ENCODE measurements around the gene PRKN. TPM values are rescaled to one million over a fixed set of nuclear protein-coding genes. Genes with fewer than 3 reads are reported as not detected.

The PRKN gene
- total RNA-seq, 1 experiment from 2014 or later, result 0.34 TPM

- no peak overlapping the region for H3K4me3 Mint-ChIP-seq (ENCODE audit: unreplicated experiment)
- no peaks in the 10 kb centered on the region for H3K36me3 Mint-ChIP-seq (ENCODE audit: insufficient read depth, unreplicated experiment)
- no peak for TF ChIP-seq CTCF (IDR thresholded peaks at IDR 0.05; ENCODE audit: insufficient read depth in 1 of 2, low read depth in 1 of 2, low read length in 1 of 2, severe bottlenecking in 1 of 2, unreplicated experiment in 1 of 2)
- no peaks in the 10 kb centered on the region for H3K9me3 Mint-ChIP-seq (ENCODE audit: unreplicated experiment)
- H3K27me3 Mint-ChIP-seq (ENCODE audit: insufficient read depth, unreplicated experiment), result no peaks in the 10 kb centered on the region
- Histone ChIP-seq H3K4me3 (ENCODE audit: low read depth, low read length) (no peak overlapping the region), H3K36me3 (ENCODE audit: control insufficient read depth, insufficient read depth, low read length) (no peaks in the 10 kb centered on the region), H3K27me3 (replicated peaks; ENCODE audit: control insufficient read depth, insufficient read depth, low read length) (no peaks in the 10 kb centered on the region), H3K9me3 (no peaks in the 10 kb centered on the region), H3K4me1 (no peaks in the 10 kb centered on the region)
- intact Hi-C loops (cut with micrococcal nuclease; ENCODE audit: unreplicated experiment), result no loop called here
- ChIA-PET POLR2A (no interaction called here), CTCF (no interaction called here)
- no peaks in the 10 kb centered on the region for H3K4me1 Mint-ChIP-seq (ENCODE audit: low read depth, unreplicated experiment)
- DNase-seq, result no peak
- H3K27ac Mint-ChIP-seq (ENCODE audit: unreplicated experiment), result no peak overlapping the region
- no TSS peak for BruUV-seq (replicated peaks)
Observed at GRCh38 chr6:162244031-162244430, 483.5 kb downstream of the PRKN start.

- no peak overlapping the region for H3K4me3 ChIP-seq (ENCODE audit: low read depth, low read length)
- H3K36me3 Mint-ChIP-seq (ENCODE audit: insufficient read depth, unreplicated experiment), result no peaks in the 10 kb centered on the region
- no peaks in the 10 kb centered on the region for H3K36me3 ChIP-seq (ENCODE audit: control insufficient read depth, insufficient read depth, low read length)
- no peaks in the 10 kb centered on the region for H3K9me3 ChIP-seq
- H3K27me3 ChIP-seq (replicated peaks; ENCODE audit: control insufficient read depth, insufficient read depth, low read length), result no peaks in the 10 kb centered on the region
- H3K4me3 Mint-ChIP-seq (ENCODE audit: unreplicated experiment), result no peak overlapping the region
- no peak overlapping the region for H3K27ac Mint-ChIP-seq (ENCODE audit: unreplicated experiment)
- no TSS peak for BruUV-seq (replicated peaks)
- H3K27me3 Mint-ChIP-seq (ENCODE audit: insufficient read depth, unreplicated experiment), result no peaks in the 10 kb centered on the region
- no peaks in the 10 kb centered on the region for H3K9me3 Mint-ChIP-seq (ENCODE audit: unreplicated experiment)
- ChIA-PET CTCF (no interaction called here), POLR2A (no interaction called here)
- H3K4me1 Mint-ChIP-seq (ENCODE audit: low read depth, unreplicated experiment), result no peaks in the 10 kb centered on the region
- intact Hi-C loops (cut with micrococcal nuclease; ENCODE audit: unreplicated experiment), result no loop called here
- DNase-seq, result no peak
- H3K4me1 ChIP-seq, result no peaks in the 10 kb centered on the region
- TF ChIP-seq CTCF (IDR thresholded peaks at IDR 0.05; ENCODE audit: insufficient read depth in 1 of 2, low read depth in 1 of 2, low read length in 1 of 2, severe bottlenecking in 1 of 2, unreplicated experiment in 1 of 2), result no peak
Observed at GRCh38 chr6:162242915-162243314, 484.7 kb downstream of the PRKN start.

- H3K36me3 Mint-ChIP-seq (ENCODE audit: insufficient read depth, unreplicated experiment), result no peaks in the 10 kb centered on the region
- H3K27ac Mint-ChIP-seq (ENCODE audit: unreplicated experiment), result no peak overlapping the region
- CTCF ChIA-PET, result no interaction called here
- no peaks in the 10 kb centered on the region for H3K9me3 Mint-ChIP-seq (ENCODE audit: unreplicated experiment)
- POLR2A ChIA-PET, result no interaction called here
- no peak for TF ChIP-seq CTCF (IDR thresholded peaks at IDR 0.05; ENCODE audit: insufficient read depth in 1 of 2, low read depth in 1 of 2, low read length in 1 of 2, severe bottlenecking in 1 of 2, unreplicated experiment in 1 of 2)
- H3K4me3 ChIP-seq (ENCODE audit: low read depth, low read length), result no peak overlapping the region
- no peaks in the 10 kb centered on the region for H3K9me3 ChIP-seq
- H3K4me1 Mint-ChIP-seq (ENCODE audit: low read depth, unreplicated experiment), result no peaks in the 10 kb centered on the region
- no peaks in the 10 kb centered on the region for H3K27me3 ChIP-seq (replicated peaks; ENCODE audit: control insufficient read depth, insufficient read depth, low read length)
- H3K36me3 ChIP-seq (ENCODE audit: control insufficient read depth, insufficient read depth, low read length), result no peaks in the 10 kb centered on the region
- intact Hi-C loops (cut with micrococcal nuclease; ENCODE audit: unreplicated experiment), result no loop called here
- no TSS peak for BruUV-seq (replicated peaks)
- no peak for DNase-seq
- no peak overlapping the region for H3K4me3 Mint-ChIP-seq (ENCODE audit: unreplicated experiment)
- no peaks in the 10 kb centered on the region for H3K4me1 ChIP-seq
- no peaks in the 10 kb centered on the region for H3K27me3 Mint-ChIP-seq (ENCODE audit: insufficient read depth, unreplicated experiment)
Observed at GRCh38 chr6:162239330-162239729, 488.2 kb downstream of the PRKN start.
